ENCODE results near the gene MEDAG. TPM values are rescaled to one million over a fixed set of nuclear protein-coding genes. Genes with fewer than 3 reads are reported as not detected.

MEDAG gene
- total RNA-seq (2021) (not detected in 2 replicates), Bru-seq, nascent RNA (not detected), BruChase-seq, experiment 1, labeled RNA remaining after a 2-hour chase (not detected), BruChase-seq, experiment 2, labeled RNA remaining after a 6-hour chase (percentile 4 among the genes with signal in this experiment)
- long read RNA-seq = 0 reads

GRCh38 chr13:30905932-30906383 lies at the start of gene MEDAG:
TSS of gene MEDAG (plus strand) at chr13:30906271. CDS start at chr13:30906516, 245 bp downstream.
- intact Hi-C loops (cut with micrococcal nuclease; ENCODE audit: unreplicated experiment) = no loop called here
- no peak for DNase-seq (ENCODE audit: low spot score)

GRCh38 chr13:30857018-30857417 lies 49.1 kb upstream of the MEDAG start:
- no peak for TF ChIP-seq EZH2 (IDR thresholded peaks at IDR 0.05; ENCODE audit: borderline replicate concordance, low read depth, low read length, poor library complexity, severe bottlenecking)
- no peak for TF ChIP-seq CTCF (conservative IDR thresholded peaks at IDR 0.05; ENCODE audit: low read depth, low read length)
- DNase-seq (ENCODE audit: low spot score) = no peak
- Histone ChIP-seq H3K27ac (ENCODE audit: low read depth, low read length, poor library complexity, severe bottlenecking) (no peak overlapping the region), H3K9me3 (ENCODE audit: low read depth, low read length, poor library complexity, severe bottlenecking) (no peaks in the 10 kb centered on the region), H3K27me3 (replicated peaks; ENCODE audit: insufficient read depth, low read depth, low read length, poor library complexity) (no peaks in the 10 kb centered on the region), H3K4me3 (ENCODE audit: low read depth, low read length, poor library complexity, severe bottlenecking) (no peak overlapping the region), H3K4me1 (ENCODE audit: insufficient read depth, low read length, poor library complexity, severe bottlenecking) (no peaks in the 10 kb centered on the region), H3K36me3 (ENCODE audit: insufficient read depth, low read length, poor library complexity, severe bottlenecking) (no peaks in the 10 kb centered on the region)
- ChIA-PET POLR2A (ENCODE audit: low non-redundant PET) (no interaction called here), CTCF (no interaction called here)
- intact Hi-C loops (cut with micrococcal nuclease; ENCODE audit: unreplicated experiment) = no loop called here
- no TSS peak for BruUV-seq (replicated peaks)

More at GRCh38 chr13:30905932-30906383, at the start of gene MEDAG:
- Histone ChIP-seq H3K36me3 (ENCODE audit: insufficient read depth, low read length, poor library complexity, severe bottlenecking) (no peaks in the 10 kb centered on the region), H3K4me1 (ENCODE audit: insufficient read depth, low read length, poor library complexity, severe bottlenecking) (peaks cover 20% of the 10 kb centered on the region), H3K27ac (ENCODE audit: low read depth, low read length, poor library complexity, severe bottlenecking) (peak within 1 kb of the TSS; percentile 56), H3K9me3 (ENCODE audit: low read depth, low read length, poor library complexity, severe bottlenecking) (no peaks in the 10 kb centered on the region), H3K4me3 (ENCODE audit: low read depth, low read length, poor library complexity, severe bottlenecking) (no peak within 1 kb of the TSS), H3K27me3 (replicated peaks; ENCODE audit: insufficient read depth, low read depth, low read length, poor library complexity) (no peaks in the 10 kb centered on the region)
- TF ChIP-seq EZH2 (IDR thresholded peaks at IDR 0.05; ENCODE audit: borderline replicate concordance, low read depth, low read length, poor library complexity, severe bottlenecking) = no peak
- no peak for TF ChIP-seq CTCF (conservative IDR thresholded peaks at IDR 0.05; ENCODE audit: low read depth, low read length)
- BruUV-seq (replicated peaks) = no TSS peak
- CTCF ChIA-PET = no interaction called here
- POLR2A ChIA-PET (ENCODE audit: low non-redundant PET) = no interaction called here

GRCh38 chr13:30857636-30858035 lies 48.4 kb upstream of the MEDAG start:
- CTCF ChIA-PET = no interaction called here
- Histone ChIP-seq H3K9me3 (ENCODE audit: low read depth, low read length, poor library complexity, severe bottlenecking) (no peaks in the 10 kb centered on the region), H3K36me3 (ENCODE audit: insufficient read depth, low read length, poor library complexity, severe bottlenecking) (no peaks in the 10 kb centered on the region), H3K4me1 (ENCODE audit: insufficient read depth, low read length, poor library complexity, severe bottlenecking) (no peaks in the 10 kb centered on the region), H3K4me3 (ENCODE audit: low read depth, low read length, poor library complexity, severe bottlenecking) (no peak overlapping the region), H3K27ac (ENCODE audit: low read depth, low read length, poor library complexity, severe bottlenecking) (no peak overlapping the region), H3K27me3 (replicated peaks; ENCODE audit: insufficient read depth, low read depth, low read length, poor library complexity) (no peaks in the 10 kb centered on the region)
- intact Hi-C loops (cut with micrococcal nuclease; ENCODE audit: unreplicated experiment) = no loop called here
- TF ChIP-seq EZH2 (IDR thresholded peaks at IDR 0.05; ENCODE audit: borderline replicate concordance, low read depth, low read length, poor library complexity, severe bottlenecking) (no peak), CTCF (conservative IDR thresholded peaks at IDR 0.05; ENCODE audit: low read depth, low read length) (no peak)
- no TSS peak for BruUV-seq (replicated peaks)
- DNase-seq (ENCODE audit: low spot score) = no peak
- POLR2A ChIA-PET (ENCODE audit: low non-redundant PET) = no interaction called here

Measured in A673 (cell line).